GM12878 (cell line): Measurements from ENCODE around the gene CASP12.

ENCODE experiments used
- CEBPB ChIP-seq, 2 experiments: fragments of 150-350 bp in 1 of 2; IDR thresholded peaks; 2 replicates each; pipeline ENCODE4 v1.6.1; 2012 to 2014; ENCODE audit warnings: low read depth in 2 of 2, low read length in 2 of 2, borderline replicate concordance in 1 of 2, inconsistent platforms in 1 of 2
- EP300 ChIP-seq, 2 experiments: fragments of 150-350 bp in 1 of 2; IDR thresholded peaks; 2 replicates each; pipeline ENCODE4 v1.6.1; 2011 to 2012; ENCODE audit warnings: low read depth in 2 of 2, low read length in 2 of 2, borderline replicate concordance in 1 of 2, improper control_type of control experiment in 1 of 2, inconsistent platforms in 1 of 2; ENCODE audit not compliant: control insufficient read depth in 1 of 2
- TAF1 ChIP-seq: IDR thresholded peaks from 2 replicates; pipeline ENCODE4 v1.6.1; 2011; ENCODE audit warnings: mild to moderate bottlenecking, low read depth, low read length, borderline replicate concordance
- TF ChIP-seq, protein P1 (sequence below): IDR thresholded peaks from 2 replicates; pipeline ENCODE4 v1.6.1; 2011; ENCODE audit warnings: low read depth, mild to moderate bottlenecking, low read length, moderate library complexity, borderline replicate concordance; ENCODE audit errors: extremely low read depth
- TF ChIP-seq, protein P2 (sequence below): fragments of 450-650 bp; IDR thresholded peaks from 2 replicates; pipeline ENCODE4 v1.6.1; 2017; ENCODE audit warnings: mild to moderate bottlenecking, low read depth, inconsistent platforms; ENCODE audit not compliant: poor library complexity, severe bottlenecking
- TF ChIP-seq, protein P3 (sequence below), 3 experiments: IDR thresholded peaks in 2 of 3; conservative IDR thresholded peaks in 1 of 3; 2 replicates each; pipeline ENCODE4 v1.5.1; 2011; ENCODE audit warnings: low read depth in 3 of 3, low read length in 3 of 3, mild to moderate bottlenecking in 3 of 3, control low read depth in 2 of 3, moderate library complexity in 2 of 3, inconsistent platforms in 1 of 3, mixed read lengths in 1 of 3; ENCODE audit not compliant: control insufficient read depth in 2 of 3, insufficient read depth in 1 of 3; ENCODE audit errors: extremely low read depth in 1 of 3

DNA sequence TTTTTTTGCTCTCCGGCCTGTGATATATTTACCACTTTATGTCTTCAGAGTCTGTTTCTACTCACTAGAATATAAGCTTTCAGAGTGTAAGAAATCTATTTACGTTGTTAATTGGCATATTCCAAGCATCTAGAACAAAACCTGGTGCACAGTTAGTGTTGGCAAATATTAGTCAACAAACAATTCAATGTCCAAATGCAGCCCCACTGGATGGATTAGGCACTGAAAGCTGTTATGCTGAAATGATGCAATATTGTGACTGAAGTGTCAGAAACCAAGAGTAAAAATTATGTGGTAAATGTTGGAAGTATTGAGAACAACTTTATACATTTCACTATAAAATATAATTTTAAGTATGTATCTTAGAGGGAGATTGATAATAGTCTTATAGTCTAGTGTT, 45.3 kb upstream of the CASP12 start:
- TF ChIP-seq, protein P1, sequence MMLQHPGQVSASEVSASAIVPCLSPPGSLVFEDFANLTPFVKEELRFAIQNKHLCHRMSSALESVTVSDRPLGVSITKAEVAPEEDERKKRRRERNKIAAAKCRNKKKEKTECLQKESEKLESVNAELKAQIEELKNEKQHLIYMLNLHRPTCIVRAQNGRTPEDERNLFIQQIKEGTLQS = no peak
- TF ChIP-seq TAF1 = no peak
- TF ChIP-seq, protein P2, sequence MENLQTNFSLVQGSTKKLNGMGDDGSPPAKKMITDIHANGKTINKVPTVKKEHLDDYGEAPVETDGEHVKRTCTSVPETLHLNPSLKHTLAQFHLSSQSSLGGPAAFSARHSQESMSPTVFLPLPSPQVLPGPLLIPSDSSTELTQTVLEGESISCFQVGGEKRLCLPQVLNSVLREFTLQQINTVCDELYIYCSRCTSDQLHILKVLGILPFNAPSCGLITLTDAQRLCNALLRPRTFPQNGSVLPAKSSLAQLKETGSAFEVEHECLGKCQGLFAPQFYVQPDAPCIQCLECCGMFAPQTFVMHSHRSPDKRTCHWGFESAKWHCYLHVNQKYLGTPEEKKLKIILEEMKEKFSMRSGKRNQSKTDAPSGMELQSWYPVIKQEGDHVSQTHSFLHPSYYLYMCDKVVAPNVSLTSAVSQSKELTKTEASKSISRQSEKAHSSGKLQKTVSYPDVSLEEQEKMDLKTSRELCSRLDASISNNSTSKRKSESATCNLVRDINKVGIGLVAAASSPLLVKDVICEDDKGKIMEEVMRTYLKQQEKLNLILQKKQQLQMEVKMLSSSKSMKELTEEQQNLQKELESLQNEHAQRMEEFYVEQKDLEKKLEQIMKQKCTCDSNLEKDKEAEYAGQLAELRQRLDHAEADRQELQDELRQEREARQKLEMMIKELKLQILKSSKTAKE = no peak
- TF ChIP-seq, protein P3, sequence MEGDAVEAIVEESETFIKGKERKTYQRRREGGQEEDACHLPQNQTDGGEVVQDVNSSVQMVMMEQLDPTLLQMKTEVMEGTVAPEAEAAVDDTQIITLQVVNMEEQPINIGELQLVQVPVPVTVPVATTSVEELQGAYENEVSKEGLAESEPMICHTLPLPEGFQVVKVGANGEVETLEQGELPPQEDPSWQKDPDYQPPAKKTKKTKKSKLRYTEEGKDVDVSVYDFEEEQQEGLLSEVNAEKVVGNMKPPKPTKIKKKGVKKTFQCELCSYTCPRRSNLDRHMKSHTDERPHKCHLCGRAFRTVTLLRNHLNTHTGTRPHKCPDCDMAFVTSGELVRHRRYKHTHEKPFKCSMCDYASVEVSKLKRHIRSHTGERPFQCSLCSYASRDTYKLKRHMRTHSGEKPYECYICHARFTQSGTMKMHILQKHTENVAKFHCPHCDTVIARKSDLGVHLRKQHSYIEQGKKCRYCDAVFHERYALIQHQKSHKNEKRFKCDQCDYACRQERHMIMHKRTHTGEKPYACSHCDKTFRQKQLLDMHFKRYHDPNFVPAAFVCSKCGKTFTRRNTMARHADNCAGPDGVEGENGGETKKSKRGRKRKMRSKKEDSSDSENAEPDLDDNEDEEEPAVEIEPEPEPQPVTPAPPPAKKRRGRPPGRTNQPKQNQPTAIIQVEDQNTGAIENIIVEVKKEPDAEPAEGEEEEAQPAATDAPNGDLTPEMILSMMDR (IDR thresholded peaks at IDR 0.05 in 2 of 3, conservative IDR thresholded peaks at IDR 0.05 in 1 of 3; ENCODE audit: control insufficient read depth in 2 of 3, extremely low read depth in 1 of 3, insufficient read depth in 1 of 3, low read depth in 3 of 3, low read length in 3 of 3) = no peak
- TF ChIP-seq CEBPB (IDR thresholded peaks at IDR 0.05; ENCODE audit: borderline replicate concordance in 1 of 2, low read depth in 2 of 2, low read length in 2 of 2) = no peak
- no peak for TF ChIP-seq EP300 (IDR thresholded peaks at IDR 0.05; ENCODE audit: borderline replicate concordance in 1 of 2, control insufficient read depth in 1 of 2, low read depth in 2 of 2, low read length in 2 of 2)
